NB4 (cell line): ENCODE results near the gene RBM18.

Source experiments
- CTCF ChIP-seq: IDR thresholded peaks from one replicate; pipeline ENCODE4 v1.5.1; 2012; ENCODE audit warnings: low read depth, low read length
- POLR2A ChIP-seq: IDR thresholded peaks from 2 replicates; pipeline ENCODE4 v1.6.1; 2011; ENCODE audit warnings: mild to moderate bottlenecking; ENCODE audit not compliant: insufficient read length; ENCODE audit errors: extremely low read depth

- TF ChIP-seq CTCF: no peak
- no peak for TF ChIP-seq POLR2A
Observed at GRCh38 chr9:122287214-122287720, 22.6 kb upstream of the RBM18 start.
